Activated T-helper 1 cell treated with anti-CD3 and anti-CD28 coated beads, Interleukin-12 subunit alpha, Interleukin-12 subunit beta, Interleukin-2, Interleukin-4 antibody, amounts not matched to agents 30 ng/mL and 10 ng/mL and 1 ng/mL, durations not matched to agents 14 hours and 24 hours and 36 hours (primary cell): ENCODE data around the gene ATRNL1. TPM values are rescaled to one million over a fixed set of nuclear protein-coding genes. Genes with fewer than 3 reads are reported as not detected.
A peak's percentile ranks its signal among the peaks of the same experiment; 100 is the strongest.

ENCODE experiments used
- DNase-seq: peaks from one replicate; pipeline ENCODE4 v3.0.0; 2021; ENCODE audit warnings: low spot score
- H3K27ac Mint-ChIP-seq: one replicate; pipeline ENCODE4 v1.8.0; 2021; ENCODE audit warnings: mild to moderate bottlenecking, mixed read lengths
- H3K27me3 Mint-ChIP-seq: one replicate; pipeline ENCODE4 v1.8.0; 2022; ENCODE audit warnings: mild to moderate bottlenecking, moderate library complexity, mixed read lengths; ENCODE audit not compliant: insufficient read depth
- H3K36me3 Mint-ChIP-seq: one replicate; pipeline ENCODE4 v1.8.0; 2021; ENCODE audit warnings: low read depth, mixed read lengths
- H3K4me1 Mint-ChIP-seq: one replicate; pipeline ENCODE4 v1.8.0; 2021; ENCODE audit warnings: low read depth, mixed read lengths
- H3K4me3 Mint-ChIP-seq: one replicate; pipeline ENCODE4 v1.8.0; 2021; ENCODE audit warnings: mild to moderate bottlenecking, moderate library complexity, mixed read lengths
- H3K9me3 Mint-ChIP-seq: one replicate; pipeline ENCODE4 v1.8.0; 2021; ENCODE audit warnings: mixed read lengths
- intact Hi-C: fragments of 100-400 bp; cut with micrococcal nuclease; formaldehyde crosslinking; loops from one replicate; pipeline ENCODE4 v1.15.1; 2024
- total RNA-seq: library from RNA; stranded (reverse); gene quantifications from 2 replicates; pipeline ENCODE4 v1.2.3, GENCODE V29; 2022

ATRNL1 gene
- total RNA-seq, 1 donor from 2014 or later = not detected

- H3K27me3 Mint-ChIP-seq = no peaks in the 10 kb centered on the region
These were observed 33.8 kb upstream of the ATRNL1 start for GRCh38 chr10:115059301-115059898.

DNA sequence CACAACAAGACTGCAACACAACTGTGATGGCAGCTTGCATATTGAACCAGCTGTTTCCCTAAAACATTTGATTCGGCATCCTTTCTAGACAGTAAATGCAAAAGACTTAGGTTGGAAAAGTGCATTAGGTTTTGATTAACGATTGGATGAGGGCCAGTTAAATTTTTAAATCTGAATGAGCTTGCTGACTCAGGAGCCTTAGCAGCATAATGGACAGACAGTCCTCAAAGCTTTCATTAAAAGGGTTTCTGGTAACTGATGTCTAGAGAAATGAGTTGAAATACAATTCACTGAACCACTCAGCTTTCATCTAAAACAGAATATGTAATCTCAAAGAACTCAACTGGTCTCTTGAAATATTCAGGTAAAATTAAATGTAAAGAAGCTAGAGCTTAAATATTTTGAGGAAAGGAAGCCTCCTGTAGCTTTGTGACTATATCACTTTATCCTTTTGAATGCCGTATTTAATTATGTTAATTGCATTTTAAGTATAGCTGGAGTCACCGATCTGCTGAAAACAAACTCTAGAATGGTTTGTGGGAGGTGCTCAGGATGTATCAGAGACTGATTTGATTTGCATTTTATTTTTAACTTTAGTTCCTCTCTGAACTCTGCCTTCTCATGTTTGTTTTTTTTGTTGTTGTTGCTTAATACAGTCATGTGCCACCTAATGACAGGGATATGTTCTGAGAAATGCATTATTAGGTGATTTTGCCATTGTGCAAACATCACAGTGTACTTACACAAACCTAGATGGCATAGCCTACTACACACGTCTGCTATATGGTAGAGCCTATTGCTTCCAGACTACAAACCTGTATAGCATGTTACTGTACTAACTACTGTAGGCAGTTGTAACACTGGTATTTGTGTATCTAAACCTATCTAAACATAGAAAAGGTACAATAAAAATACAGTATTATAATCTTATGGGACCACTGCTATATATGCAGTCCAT lies 29.2 kb upstream of the ATRNL1 start:
- Mint-ChIP-seq H3K36me3 (no peaks in the 10 kb centered on the region), H3K27me3 (peaks cover 3% of the 10 kb centered on the region), H3K27ac (no peak overlapping the region), H3K9me3 (no peaks in the 10 kb centered on the region), H3K4me1 (no peaks in the 10 kb centered on the region), H3K4me3 (no peak overlapping the region)
- DNase-seq = no peak
- intact Hi-C loops = no loop called here

More at GRCh38 chr10:115059301-115059898, 33.8 kb upstream of the ATRNL1 start:
- H3K36me3 Mint-ChIP-seq = no peaks in the 10 kb centered on the region
- H3K27ac Mint-ChIP-seq = no peak overlapping the region
- no peaks in the 10 kb centered on the region for H3K4me1 Mint-ChIP-seq
- DNase-seq = no peak
- H3K4me3 Mint-ChIP-seq = no peak overlapping the region
- intact Hi-C loops = no loop called here
- H3K9me3 Mint-ChIP-seq = no peaks in the 10 kb centered on the region

GRCh38 chr10:115065801-115066200 lies 27.4 kb upstream of the ATRNL1 start:
- H3K9me3 Mint-ChIP-seq = no peaks in the 10 kb centered on the region
- DNase-seq = no peak
- no peak overlapping the region for H3K27ac Mint-ChIP-seq
- H3K4me3 Mint-ChIP-seq = no peak overlapping the region
- H3K4me1 Mint-ChIP-seq = no peaks in the 10 kb centered on the region
- intact Hi-C loops = no loop called here
- no peaks in the 10 kb centered on the region for H3K36me3 Mint-ChIP-seq
- peaks cover 10% of the 10 kb centered on the region for H3K27me3 Mint-ChIP-seq

- Mint-ChIP-seq H3K36me3 (no peaks in the 10 kb centered on the region), H3K27ac (no peak overlapping the region), H3K4me3 (no peak overlapping the region), H3K27me3 (peaks cover 10% of the 10 kb centered on the region), H3K4me1 (no peaks in the 10 kb centered on the region), H3K9me3 (no peaks in the 10 kb centered on the region)
- intact Hi-C loops = no loop called here
- no peak for DNase-seq
These were observed 26.6 kb upstream of the ATRNL1 start for GRCh38 chr10:115066528-115066927.

- DNase-seq = no peak
- Mint-ChIP-seq H3K4me1 (no peaks in the 10 kb centered on the region), H3K4me3 (no peak overlapping the region), H3K36me3 (no peaks in the 10 kb centered on the region), H3K9me3 (no peaks in the 10 kb centered on the region), H3K27me3 (peaks cover 17% of the 10 kb centered on the region), H3K27ac (no peak overlapping the region)
- intact Hi-C loops = no loop called here
These were observed 19.4 kb upstream of the ATRNL1 start for GRCh38 chr10:115073796-115074195.

- no peak overlapping the region for H3K27ac Mint-ChIP-seq
- no peaks in the 10 kb centered on the region for H3K4me1 Mint-ChIP-seq
- H3K36me3 Mint-ChIP-seq = peaks cover 1% of the 10 kb centered on the region
- no peak overlapping the region for H3K4me3 Mint-ChIP-seq
- peaks cover 14% of the 10 kb centered on the region for H3K27me3 Mint-ChIP-seq
- no peak for DNase-seq
- H3K9me3 Mint-ChIP-seq = peaks cover 8% of the 10 kb centered on the region
- intact Hi-C loops = no loop called here
These were observed 10.7 kb upstream of the ATRNL1 start for GRCh38 chr10:115082506-115082905.

DNA sequence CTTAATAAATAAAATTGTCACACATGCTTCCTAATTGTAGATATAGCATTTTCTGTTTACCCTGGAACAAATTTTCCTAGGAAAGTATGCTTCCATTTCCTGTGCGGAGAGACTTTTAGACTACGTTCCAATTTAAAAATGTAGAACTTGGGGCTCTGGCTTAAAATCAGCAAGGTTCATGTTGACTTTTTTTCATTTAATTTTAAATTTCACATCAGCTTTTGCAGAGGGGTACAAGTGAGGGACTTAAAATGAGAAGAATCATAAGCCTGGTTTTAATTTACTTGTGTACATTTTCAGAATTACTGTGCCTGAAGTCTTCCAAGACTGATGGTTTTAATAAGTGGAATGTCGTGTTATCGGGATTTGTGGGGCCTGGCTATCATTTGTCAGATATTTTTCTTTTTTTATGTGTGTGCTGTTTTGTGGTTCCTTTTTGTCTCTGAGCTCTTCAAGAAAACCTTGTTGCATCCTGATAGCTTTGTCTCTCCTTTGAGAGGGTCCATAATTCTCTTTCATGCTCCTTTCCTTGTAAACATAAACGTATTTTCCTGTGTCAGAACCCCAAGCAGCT lies 8.8 kb upstream of the ATRNL1 start:
- H3K27ac Mint-ChIP-seq = no peak overlapping the region

DNA sequence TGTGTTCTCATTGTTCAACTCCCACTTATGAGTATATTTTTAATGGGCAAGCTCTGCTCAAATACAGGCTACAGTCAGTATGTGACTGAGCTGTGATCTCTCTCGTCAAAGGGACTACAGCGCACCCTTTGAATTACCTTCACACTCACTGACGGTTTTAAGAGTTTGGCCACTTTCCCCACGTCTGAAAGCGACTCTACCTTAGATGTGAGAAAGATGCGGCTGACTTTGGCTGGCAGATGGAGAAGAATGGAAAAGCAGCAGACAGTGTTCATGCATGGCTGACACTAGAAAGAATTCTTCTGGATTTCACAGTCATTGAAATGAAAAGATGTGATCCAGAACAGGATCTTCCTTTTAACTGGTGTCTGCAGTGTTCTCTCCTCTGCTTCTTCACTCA lies 2.0 kb upstream of the ATRNL1 start:
- Mint-ChIP-seq H3K4me1 (no peaks in the 10 kb centered on the region), H3K4me3 (no peak overlapping the region), H3K9me3 (peaks cover 8% of the 10 kb centered on the region), H3K27me3 (peaks cover 64% of the 10 kb centered on the region), H3K27ac (no peak overlapping the region), H3K36me3 (no peaks in the 10 kb centered on the region)
- DNase-seq = no peak
- intact Hi-C loops = loop anchor here (10.0 kb wide), 1 partner anchor 216 kb away; no protein-coding TSS in a partner anchor

More for the DNA sequence above, 8.8 kb upstream of the ATRNL1 start:
- intact Hi-C loops = no loop called here
- no peak overlapping the region for H3K4me3 Mint-ChIP-seq
- DNase-seq = no peak
- peaks cover 8% of the 10 kb centered on the region for H3K9me3 Mint-ChIP-seq
- H3K4me1 Mint-ChIP-seq = no peaks in the 10 kb centered on the region
- peaks cover 1% of the 10 kb centered on the region for H3K36me3 Mint-ChIP-seq
- H3K27me3 Mint-ChIP-seq = peaks cover 23% of the 10 kb centered on the region

DNA sequence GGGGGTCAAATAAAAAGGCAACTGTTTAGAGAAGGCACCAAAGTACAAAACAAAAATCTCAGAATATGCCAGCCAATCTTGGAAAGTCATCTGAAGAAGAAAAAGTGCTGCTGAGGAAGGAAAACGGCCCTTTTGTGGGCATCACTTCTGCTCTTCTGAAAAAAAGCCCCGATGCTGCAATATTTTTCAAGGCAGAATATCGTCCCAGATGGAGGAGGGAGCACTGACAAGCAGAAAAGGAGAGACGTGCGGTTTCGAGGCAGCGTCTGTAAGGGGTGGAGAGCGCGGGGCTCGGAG lies 959 bp upstream of the ATRNL1 start:
- Mint-ChIP-seq H3K27me3 (peaks cover 62% of the 10 kb centered on the region), H3K36me3 (no peaks in the 10 kb centered on the region), H3K4me3 (peak overlapping the region; percentile 79), H3K9me3 (peaks cover 3% of the 10 kb centered on the region), H3K27ac (peak overlapping the region; percentile 20), H3K4me1 (no peaks in the 10 kb centered on the region)
- DNase-seq = no peak
- intact Hi-C loops = loop anchor here (10.0 kb wide), 1 partner anchor 217 kb away; no protein-coding TSS in a partner anchor

DNA sequence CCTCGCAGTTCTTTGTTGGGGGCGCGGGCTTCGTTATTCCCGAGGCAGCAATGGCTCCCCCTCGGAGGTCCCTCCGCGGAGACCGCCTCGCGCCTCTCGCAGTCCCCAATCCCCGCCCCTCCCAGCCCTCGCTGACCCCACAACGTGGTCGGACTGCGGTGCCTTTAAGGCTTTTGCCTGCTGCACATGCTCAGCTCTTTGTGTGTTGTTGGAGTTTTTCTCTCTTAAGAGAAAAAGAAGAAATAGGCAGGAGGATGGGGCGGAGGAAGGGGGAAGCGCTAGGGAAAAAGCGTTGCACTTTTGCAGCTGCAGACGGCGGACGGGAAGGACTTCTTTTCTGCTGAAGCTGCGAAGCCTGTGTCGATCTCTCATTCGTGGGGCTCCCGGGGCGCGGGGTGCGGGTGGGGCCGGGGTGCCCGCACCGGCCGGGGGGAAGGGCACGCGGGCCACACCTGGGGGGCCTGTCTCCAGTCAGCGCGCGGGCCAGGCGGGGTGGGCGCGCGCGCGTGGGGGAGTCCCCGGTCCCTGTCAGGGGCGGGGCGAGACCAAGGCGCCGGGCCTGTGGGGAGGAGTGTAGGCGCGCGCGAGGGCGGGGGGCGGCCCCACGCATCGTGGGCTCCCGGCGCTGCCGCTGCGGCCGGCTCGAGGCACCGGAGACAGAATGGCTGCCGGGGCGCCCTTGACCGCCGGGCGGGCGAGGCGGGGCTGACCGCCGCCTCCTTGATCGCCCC lies 445 bp upstream of the ATRNL1 start:
- peak; percentile 11 for DNase-seq
- Mint-ChIP-seq H3K27ac (no peak overlapping the region), H3K9me3 (no peaks in the 10 kb centered on the region), H3K4me1 (no peaks in the 10 kb centered on the region), H3K4me3 (peak overlapping the region; percentile 79), H3K36me3 (no peaks in the 10 kb centered on the region), H3K27me3 (peaks cover 59% of the 10 kb centered on the region)
- intact Hi-C loops = loop anchor here (10.0 kb wide), 1 partner anchor 218 kb away; no protein-coding TSS in a partner anchor

GRCh38 chr10:115093776-115094408 lies 727 bp downstream of the ATRNL1 start:
- no peak for DNase-seq
- Mint-ChIP-seq H3K27ac (no peak overlapping the region), H3K4me3 (peak overlapping the region; percentile 77), H3K36me3 (no peaks in the 10 kb centered on the region), H3K27me3 (peaks cover 55% of the 10 kb centered on the region), H3K9me3 (no peaks in the 10 kb centered on the region), H3K4me1 (no peaks in the 10 kb centered on the region)
- intact Hi-C loops = loop anchor here (10.0 kb wide), 1 partner anchor 219 kb away; no protein-coding TSS in a partner anchor

DNA sequence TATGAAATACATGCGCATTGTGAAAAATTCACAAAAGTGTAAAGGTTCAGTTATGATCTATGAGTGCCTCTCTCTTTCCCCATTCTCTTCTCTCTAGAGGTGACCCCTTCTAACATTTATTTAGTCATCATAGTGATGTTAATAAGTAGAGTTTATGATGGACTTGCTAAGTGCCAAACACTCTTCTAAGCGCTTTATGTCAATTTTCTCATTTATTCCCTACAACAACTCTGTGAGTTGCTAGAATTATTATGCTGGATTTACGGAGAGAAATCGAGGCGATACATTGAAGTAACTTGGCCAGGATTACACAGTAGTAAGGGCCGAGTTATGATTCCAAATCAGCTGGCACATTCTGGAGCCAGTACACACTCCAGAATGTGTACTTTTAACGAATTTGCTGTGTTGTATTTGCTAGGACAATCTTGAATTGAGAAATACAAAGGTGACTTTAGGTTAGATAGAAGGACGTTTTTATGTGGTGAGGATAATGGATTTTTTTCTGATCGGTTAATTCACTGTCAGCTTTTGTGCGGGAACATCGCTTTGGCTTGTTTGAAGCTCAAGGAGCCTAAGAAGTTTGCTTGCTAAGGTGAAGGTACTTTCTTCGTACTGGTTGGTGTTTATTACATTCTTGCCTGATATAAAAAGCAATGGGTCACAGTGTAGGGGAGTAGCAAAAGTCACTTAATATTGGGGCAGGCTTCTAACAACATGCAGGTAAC lies 1.4 kb downstream of the ATRNL1 start:
- intact Hi-C loops = loop anchor here (10.0 kb wide), 1 partner anchor 220 kb away; no protein-coding TSS in a partner anchor
- H3K36me3 Mint-ChIP-seq = no peaks in the 10 kb centered on the region
- H3K4me3 Mint-ChIP-seq = peak overlapping the region; percentile 77
- H3K27me3 Mint-ChIP-seq = peaks cover 52% of the 10 kb centered on the region
- DNase-seq = no peak
- no peaks in the 10 kb centered on the region for H3K9me3 Mint-ChIP-seq
- no peak overlapping the region for H3K27ac Mint-ChIP-seq
- no peaks in the 10 kb centered on the region for H3K4me1 Mint-ChIP-seq
